BE2C (cell line): ENCODE results near the gene TAF15.

ENCODE experiments used
- DNase-seq: peaks from one replicate; pipeline ENCODE4 v3.0.0-alpha.2; 2020
- H3K27me3 ChIP-seq: fragments of 250-450 bp; sonication (Bioruptor Pico); 2 replicates; pipeline ENCODE4 v1.5.1; 2020; ENCODE audit warnings: mild to moderate bottlenecking
- H3K36me3 ChIP-seq: fragments of 250-450 bp; sonication (Bioruptor Pico); 2 replicates; pipeline ENCODE4 v1.5.1; 2020; ENCODE audit warnings: mild to moderate bottlenecking
- H3K4me1 ChIP-seq: fragments of 250-450 bp; sonication (Bioruptor Pico); 2 replicates; pipeline ENCODE4 v1.5.1; 2020
- H3K4me3 ChIP-seq: 2 replicates; pipeline ENCODE4 v1.5.1; 2011; ENCODE audit warnings: low read depth, low read length
- H3K9me3 ChIP-seq: fragments of 250-450 bp; sonication (Bioruptor Pico); 2 replicates; pipeline ENCODE4 v1.5.1; 2020
- TF ChIP-seq, protein P1 (sequence below): IDR thresholded peaks from 2 replicates; pipeline ENCODE4 v1.5.1; 2012; ENCODE audit warnings: mild to moderate bottlenecking, low read depth, low read length

The TAF15 gene

DNA sequence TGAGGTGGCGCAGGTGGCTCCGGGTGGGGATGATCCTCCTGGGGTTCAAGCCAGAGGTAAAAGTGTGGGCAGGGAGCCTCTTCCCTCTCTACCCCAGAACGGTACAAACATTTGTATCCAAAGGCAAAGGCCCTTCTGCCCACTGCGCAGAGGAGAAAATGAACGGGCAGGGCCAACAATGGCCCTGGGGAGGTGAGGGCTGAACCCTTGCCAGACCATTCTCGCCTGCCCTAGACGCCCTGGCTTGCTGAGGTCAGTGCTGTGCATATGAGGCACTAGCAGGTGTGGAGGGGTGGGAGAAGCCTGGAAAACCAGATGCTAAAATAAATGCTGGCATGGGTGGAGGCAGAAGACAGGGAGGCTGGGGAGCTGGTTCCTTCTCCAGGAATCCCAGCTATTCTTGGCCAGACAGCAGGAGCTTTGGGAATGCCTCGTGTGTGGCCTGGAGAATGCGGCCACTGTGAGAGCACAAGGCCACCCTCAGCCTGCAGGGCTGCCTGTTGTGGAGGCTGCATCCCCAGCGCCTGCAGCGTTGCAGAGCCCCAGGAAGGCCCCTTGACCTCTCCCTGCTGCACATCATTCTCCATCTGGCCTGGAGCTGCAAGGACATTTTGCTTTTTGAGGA lies 44.1 kb upstream of the TAF15 start:
- H3K4me1 ChIP-seq = peaks cover 7% of the 10 kb centered on the region
- peak overlapping the region; percentile 72 for H3K4me3 ChIP-seq
- no peaks in the 10 kb centered on the region for H3K27me3 ChIP-seq
- DNase-seq = no peak
- TF ChIP-seq, protein P1, sequence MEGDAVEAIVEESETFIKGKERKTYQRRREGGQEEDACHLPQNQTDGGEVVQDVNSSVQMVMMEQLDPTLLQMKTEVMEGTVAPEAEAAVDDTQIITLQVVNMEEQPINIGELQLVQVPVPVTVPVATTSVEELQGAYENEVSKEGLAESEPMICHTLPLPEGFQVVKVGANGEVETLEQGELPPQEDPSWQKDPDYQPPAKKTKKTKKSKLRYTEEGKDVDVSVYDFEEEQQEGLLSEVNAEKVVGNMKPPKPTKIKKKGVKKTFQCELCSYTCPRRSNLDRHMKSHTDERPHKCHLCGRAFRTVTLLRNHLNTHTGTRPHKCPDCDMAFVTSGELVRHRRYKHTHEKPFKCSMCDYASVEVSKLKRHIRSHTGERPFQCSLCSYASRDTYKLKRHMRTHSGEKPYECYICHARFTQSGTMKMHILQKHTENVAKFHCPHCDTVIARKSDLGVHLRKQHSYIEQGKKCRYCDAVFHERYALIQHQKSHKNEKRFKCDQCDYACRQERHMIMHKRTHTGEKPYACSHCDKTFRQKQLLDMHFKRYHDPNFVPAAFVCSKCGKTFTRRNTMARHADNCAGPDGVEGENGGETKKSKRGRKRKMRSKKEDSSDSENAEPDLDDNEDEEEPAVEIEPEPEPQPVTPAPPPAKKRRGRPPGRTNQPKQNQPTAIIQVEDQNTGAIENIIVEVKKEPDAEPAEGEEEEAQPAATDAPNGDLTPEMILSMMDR = no peak
- no peaks in the 10 kb centered on the region for H3K9me3 ChIP-seq
- H3K36me3 ChIP-seq = no peaks in the 10 kb centered on the region

DNA sequence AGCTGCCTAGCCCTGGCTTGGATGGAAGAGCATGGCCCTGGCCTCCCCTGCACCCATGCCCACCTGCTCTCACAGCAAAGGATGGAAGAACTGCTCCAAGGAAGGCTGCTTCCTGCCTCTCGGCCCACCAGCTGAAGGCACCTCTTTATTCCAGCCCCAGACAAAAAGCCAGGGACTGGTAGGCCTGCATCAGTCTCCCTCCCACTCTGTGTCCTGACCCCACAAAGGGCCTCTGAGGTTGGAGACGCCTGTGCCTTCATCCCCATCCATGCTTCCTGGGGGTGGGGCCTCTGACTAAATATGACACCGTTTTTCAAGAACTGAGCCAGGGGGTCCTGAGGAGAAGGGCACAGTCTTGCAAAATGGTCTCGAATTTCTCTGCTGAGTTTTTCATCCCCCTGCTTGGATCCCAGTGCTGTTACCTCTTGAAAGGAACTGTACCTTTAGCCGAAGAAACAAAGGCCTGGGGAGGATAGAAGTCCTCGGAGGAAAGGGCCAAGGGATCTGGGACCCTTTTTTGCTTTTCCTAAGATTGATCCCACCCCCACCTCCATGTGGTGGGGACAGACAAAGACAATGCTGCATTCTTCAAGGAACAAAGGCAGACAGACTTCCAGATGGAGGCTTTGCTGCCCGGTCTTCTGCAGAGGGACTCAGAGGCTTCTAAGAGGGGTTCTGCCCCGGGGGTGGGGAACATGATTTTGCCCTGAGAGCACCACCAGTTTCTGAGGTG lies 43.4 kb upstream of the TAF15 start:
- Histone ChIP-seq H3K4me1 (peaks cover 7% of the 10 kb centered on the region), H3K9me3 (no peaks in the 10 kb centered on the region), H3K27me3 (no peaks in the 10 kb centered on the region), H3K4me3 (no peak overlapping the region), H3K36me3 (no peaks in the 10 kb centered on the region)
- TF ChIP-seq, protein P1 = no peak
- DNase-seq = no peak

DNA sequence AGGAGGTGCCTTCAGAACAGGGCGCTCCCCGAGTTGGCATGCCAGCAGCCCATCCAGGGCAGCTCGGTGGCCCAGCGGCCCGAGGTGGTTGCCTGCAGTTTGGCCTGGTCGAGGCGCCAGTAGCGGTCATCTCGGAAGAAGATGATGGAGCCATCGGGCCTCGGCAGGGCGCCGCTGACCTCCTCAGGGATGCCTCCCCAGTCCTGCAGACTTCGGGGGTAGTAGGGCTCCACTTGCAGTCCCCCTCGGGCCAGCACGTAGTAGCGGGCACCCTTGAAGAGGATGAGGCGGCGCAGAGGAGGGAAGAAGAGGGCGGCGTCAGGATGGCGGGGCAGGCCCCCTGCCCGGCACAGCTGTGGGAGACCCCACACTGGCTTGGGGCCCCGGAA lies 42.8 kb upstream of the TAF15 start:
- Histone ChIP-seq H3K4me3 (no peak overlapping the region), H3K9me3 (no peaks in the 10 kb centered on the region), H3K36me3 (no peaks in the 10 kb centered on the region), H3K4me1 (peaks cover 7% of the 10 kb centered on the region), H3K27me3 (no peaks in the 10 kb centered on the region)
- TF ChIP-seq, protein P1 = no peak
- DNase-seq = no peak

DNA sequence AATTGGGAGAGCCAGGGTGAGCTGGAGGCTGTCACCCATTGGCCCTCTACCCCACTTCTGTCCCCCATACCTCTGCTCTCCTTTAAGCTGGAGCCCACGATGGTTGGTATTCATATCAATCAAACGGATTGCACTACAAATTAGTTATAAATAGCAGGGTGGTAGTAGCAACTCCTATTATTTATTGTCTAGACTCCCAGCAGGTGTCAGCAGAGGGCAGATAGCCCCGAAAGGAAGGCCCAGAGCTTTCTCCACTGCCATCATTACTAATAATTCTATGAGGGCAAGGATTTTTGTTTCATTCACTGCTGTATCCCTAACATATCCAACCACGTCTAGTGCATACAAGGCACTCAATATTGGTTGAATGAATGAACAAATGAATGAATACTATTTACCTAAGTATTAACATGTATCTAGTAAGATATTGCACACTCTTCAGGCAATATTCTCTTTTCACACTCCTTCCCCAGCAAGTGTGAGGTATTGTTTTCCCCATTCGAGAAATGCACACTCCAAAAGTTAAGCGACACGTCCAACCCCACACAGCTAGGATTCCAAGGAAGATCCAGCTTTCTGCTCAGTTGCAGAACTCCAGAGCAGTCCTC lies 42.3 kb upstream of the TAF15 start:
- DNase-seq = peak; percentile 62
- no peak overlapping the region for H3K4me3 ChIP-seq
- no peaks in the 10 kb centered on the region for H3K36me3 ChIP-seq
- no peaks in the 10 kb centered on the region for H3K9me3 ChIP-seq
- no peaks in the 10 kb centered on the region for H3K27me3 ChIP-seq
- TF ChIP-seq, protein P1 = peak; percentile 76
- peaks cover 7% of the 10 kb centered on the region for H3K4me1 ChIP-seq

DNA sequence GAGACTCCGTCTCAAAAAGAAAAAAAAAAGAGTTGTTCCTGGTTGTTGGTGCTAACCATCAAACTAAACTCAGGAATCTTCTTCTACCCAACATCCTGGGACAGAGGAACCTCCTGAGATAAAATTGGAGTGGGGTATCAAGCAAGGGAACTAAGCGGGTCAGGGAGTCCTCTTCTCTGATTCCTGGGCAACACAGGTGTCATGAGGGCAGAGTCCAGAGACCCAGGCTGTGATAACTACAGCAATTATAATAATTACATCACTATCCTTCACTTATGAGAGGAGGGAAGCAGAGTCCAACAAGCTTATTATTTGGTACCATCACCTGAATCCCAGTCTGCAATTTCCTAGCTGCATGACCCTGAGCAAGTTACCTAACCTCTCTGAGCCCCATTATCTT lies 40.5 kb upstream of the TAF15 start:
- Histone ChIP-seq H3K4me1 (peaks cover 10% of the 10 kb centered on the region), H3K27me3 (no peaks in the 10 kb centered on the region), H3K36me3 (no peaks in the 10 kb centered on the region), H3K4me3 (no peak overlapping the region), H3K9me3 (no peaks in the 10 kb centered on the region)
- DNase-seq = no peak
- TF ChIP-seq, protein P1 = no peak

DNA sequence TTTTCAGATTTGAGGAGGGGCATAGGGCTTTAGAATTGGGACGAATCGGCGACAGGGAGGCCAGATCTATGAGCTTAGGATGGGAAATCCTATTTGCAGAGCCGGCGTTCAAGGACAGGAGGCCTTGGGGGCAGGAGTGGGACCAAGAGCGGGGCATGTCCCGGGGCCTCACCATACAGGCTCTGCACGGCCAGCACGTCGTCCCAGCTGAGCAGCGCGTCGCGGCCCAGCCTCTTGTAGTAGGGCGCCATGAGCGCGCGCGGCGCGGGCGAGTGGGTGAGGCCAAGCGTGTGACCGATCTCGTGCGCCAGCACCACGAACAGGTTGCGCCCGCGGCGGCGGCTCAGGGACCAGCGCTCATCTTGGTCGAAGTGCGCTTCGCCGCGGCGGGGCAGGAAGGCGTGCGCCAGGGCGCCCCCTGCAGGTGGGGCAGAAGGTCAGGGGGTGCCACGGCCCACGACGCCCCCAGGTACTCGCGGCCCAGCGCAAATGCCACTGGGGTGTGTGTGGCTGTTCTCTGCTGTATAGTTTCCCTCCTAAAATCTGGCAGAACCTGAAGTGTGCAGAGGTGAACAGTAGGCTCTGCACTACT lies 39.3 kb upstream of the TAF15 start:
- Histone ChIP-seq H3K36me3 (no peaks in the 10 kb centered on the region), H3K27me3 (no peaks in the 10 kb centered on the region), H3K4me3 (no peak overlapping the region), H3K9me3 (no peaks in the 10 kb centered on the region), H3K4me1 (peaks cover 18% of the 10 kb centered on the region)
- TF ChIP-seq, protein P1 = 0 out of 2 replicates have a peak, but pooled peaks have one; percentile 29
- DNase-seq = no peak
